ENCODE data around the gene PRR16. TPM values are rescaled to one million over a fixed set of nuclear protein-coding genes. Genes with fewer than 3 reads are reported as not detected.

The PRR16 gene
- total RNA-seq, 1 experiment from 2014 or later, result not detected

DNA sequence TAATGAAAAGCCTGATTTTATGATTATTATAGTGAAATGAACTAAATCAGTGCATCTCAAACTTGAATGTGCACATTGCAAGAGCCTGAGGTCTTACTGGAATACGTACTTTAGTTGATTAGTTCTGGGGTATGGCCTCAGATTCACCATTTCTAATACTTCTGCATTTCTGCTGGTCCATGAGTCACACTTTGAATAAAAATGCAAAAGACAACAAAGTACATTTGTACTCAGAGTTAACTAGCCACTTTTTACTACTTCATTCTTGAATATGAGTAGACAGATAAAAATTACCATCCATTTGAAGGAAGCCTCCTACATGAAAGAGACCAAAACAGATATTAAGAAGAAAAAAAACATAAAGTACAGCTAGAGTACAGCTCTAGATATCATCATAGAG lies 27.1 kb upstream of the PRR16 start:
- Histone ChIP-seq H3K36me3 (ENCODE audit: control insufficient read depth, insufficient read depth, low read length) (no peaks in the 10 kb centered on the region; the same call in 1 of the 2 replicates), H3K9me3 (ENCODE audit: control insufficient read depth, insufficient read depth, low read depth, low read length) (no peaks in the 10 kb centered on the region), H3K4me3 (ENCODE audit: low read depth in 2 of 2, low read length in 2 of 2) (no peak overlapping the region), H3K4me1 (ENCODE audit: control insufficient read depth, insufficient read depth, low read length) (no peaks in the 10 kb centered on the region), H3K27me3 (ENCODE audit: control insufficient read depth, insufficient read depth, low read length) (no peaks in the 10 kb centered on the region), H3K27ac (ENCODE audit: low read length) (no peak overlapping the region)
- in situ Hi-C loops (cut with HindIII; ENCODE audit: low pct_unique_long_range_greater_than_20kb, low sequenced_read_pairs), result no loop called here
- DNase-seq (ENCODE audit: low read depth, low spot score) (no peak), ATAC-seq (no peak)
- intact Hi-C loops (cut with micrococcal nuclease; ENCODE audit: unreplicated experiment), result no loop called here
- CTCF ChIA-PET, result no interaction called here
- POLR2A ChIA-PET, result no interaction called here
- TF ChIP-seq TCF7L2 (IDR thresholded peaks at IDR 0.05; ENCODE audit: low read depth, low read length) (no peak), SIN3A (IDR thresholded peaks at IDR 0.05; ENCODE audit: borderline replicate concordance, insufficient read depth, low read depth, low read length) (no peak), POLR2AphosphoS5 (IDR thresholded peaks at IDR 0.05; ENCODE audit: low read depth, low read length) (no peak)
- TF ChIP-seq, protein P1, sequence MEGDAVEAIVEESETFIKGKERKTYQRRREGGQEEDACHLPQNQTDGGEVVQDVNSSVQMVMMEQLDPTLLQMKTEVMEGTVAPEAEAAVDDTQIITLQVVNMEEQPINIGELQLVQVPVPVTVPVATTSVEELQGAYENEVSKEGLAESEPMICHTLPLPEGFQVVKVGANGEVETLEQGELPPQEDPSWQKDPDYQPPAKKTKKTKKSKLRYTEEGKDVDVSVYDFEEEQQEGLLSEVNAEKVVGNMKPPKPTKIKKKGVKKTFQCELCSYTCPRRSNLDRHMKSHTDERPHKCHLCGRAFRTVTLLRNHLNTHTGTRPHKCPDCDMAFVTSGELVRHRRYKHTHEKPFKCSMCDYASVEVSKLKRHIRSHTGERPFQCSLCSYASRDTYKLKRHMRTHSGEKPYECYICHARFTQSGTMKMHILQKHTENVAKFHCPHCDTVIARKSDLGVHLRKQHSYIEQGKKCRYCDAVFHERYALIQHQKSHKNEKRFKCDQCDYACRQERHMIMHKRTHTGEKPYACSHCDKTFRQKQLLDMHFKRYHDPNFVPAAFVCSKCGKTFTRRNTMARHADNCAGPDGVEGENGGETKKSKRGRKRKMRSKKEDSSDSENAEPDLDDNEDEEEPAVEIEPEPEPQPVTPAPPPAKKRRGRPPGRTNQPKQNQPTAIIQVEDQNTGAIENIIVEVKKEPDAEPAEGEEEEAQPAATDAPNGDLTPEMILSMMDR (IDR thresholded peaks at IDR 0.05), result no peak
- TF ChIP-seq, protein P2, sequence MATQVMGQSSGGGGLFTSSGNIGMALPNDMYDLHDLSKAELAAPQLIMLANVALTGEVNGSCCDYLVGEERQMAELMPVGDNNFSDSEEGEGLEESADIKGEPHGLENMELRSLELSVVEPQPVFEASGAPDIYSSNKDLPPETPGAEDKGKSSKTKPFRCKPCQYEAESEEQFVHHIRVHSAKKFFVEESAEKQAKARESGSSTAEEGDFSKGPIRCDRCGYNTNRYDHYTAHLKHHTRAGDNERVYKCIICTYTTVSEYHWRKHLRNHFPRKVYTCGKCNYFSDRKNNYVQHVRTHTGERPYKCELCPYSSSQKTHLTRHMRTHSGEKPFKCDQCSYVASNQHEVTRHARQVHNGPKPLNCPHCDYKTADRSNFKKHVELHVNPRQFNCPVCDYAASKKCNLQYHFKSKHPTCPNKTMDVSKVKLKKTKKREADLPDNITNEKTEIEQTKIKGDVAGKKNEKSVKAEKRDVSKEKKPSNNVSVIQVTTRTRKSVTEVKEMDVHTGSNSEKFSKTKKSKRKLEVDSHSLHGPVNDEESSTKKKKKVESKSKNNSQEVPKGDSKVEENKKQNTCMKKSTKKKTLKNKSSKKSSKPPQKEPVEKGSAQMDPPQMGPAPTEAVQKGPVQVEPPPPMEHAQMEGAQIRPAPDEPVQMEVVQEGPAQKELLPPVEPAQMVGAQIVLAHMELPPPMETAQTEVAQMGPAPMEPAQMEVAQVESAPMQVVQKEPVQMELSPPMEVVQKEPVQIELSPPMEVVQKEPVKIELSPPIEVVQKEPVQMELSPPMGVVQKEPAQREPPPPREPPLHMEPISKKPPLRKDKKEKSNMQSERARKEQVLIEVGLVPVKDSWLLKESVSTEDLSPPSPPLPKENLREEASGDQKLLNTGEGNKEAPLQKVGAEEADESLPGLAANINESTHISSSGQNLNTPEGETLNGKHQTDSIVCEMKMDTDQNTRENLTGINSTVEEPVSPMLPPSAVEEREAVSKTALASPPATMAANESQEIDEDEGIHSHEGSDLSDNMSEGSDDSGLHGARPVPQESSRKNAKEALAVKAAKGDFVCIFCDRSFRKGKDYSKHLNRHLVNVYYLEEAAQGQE (IDR thresholded peaks at IDR 0.05; ENCODE audit: insufficient read depth in 1 of 2, low read depth in 2 of 2, low read length in 1 of 2), result no peak
- no TSS peak for BruUV-seq (replicated peaks)

GRCh38 chr5:120442694-120443093 lies 21.4 kb upstream of the PRR16 start:
- Histone ChIP-seq H3K27me3 (ENCODE audit: control insufficient read depth, insufficient read depth, low read length) (no peaks in the 10 kb centered on the region), H3K36me3 (ENCODE audit: control insufficient read depth, insufficient read depth, low read length) (no peaks in the 10 kb centered on the region), H3K4me1 (ENCODE audit: control insufficient read depth, insufficient read depth, low read length) (no peaks in the 10 kb centered on the region), H3K4me3 (ENCODE audit: low read depth in 2 of 2, low read length in 2 of 2) (no peak overlapping the region), H3K27ac (ENCODE audit: low read length) (no peak overlapping the region), H3K9me3 (ENCODE audit: control insufficient read depth, insufficient read depth, low read depth, low read length) (no peaks in the 10 kb centered on the region)
- DNase-seq (ENCODE audit: low read depth, low spot score) (no peak), ATAC-seq (no peak)
- in situ Hi-C loops (cut with HindIII; ENCODE audit: low pct_unique_long_range_greater_than_20kb, low sequenced_read_pairs) (no loop called here), intact Hi-C loops (cut with micrococcal nuclease; ENCODE audit: unreplicated experiment) (loop anchor here (5.0 kb wide), 1 partner anchor 970 kb away; no protein-coding TSS in a partner anchor)
- BruUV-seq (replicated peaks), result no TSS peak
- POLR2A ChIA-PET, result no interaction called here
- TF ChIP-seq, protein P1 (IDR thresholded peaks at IDR 0.05), result no peak
- TF ChIP-seq, protein P2 (IDR thresholded peaks at IDR 0.05; ENCODE audit: insufficient read depth in 1 of 2, low read depth in 2 of 2, low read length in 1 of 2), result no peak
- CTCF ChIA-PET, result no interaction called here

All from Panc1 (cell line).